GM12878 (cell line): ENCODE data around the gene TSSC4. TPM values are rescaled to one million over a fixed set of nuclear protein-coding genes. Genes with fewer than 3 reads are reported as not detected.

ENCODE experiments used
- ATAC-seq: fragments of 200-7000 bp; cut with Tn5 transposase; 3 replicates; pipeline ENCODE4 v1.9.1; 2020; ENCODE audit warnings: mild to moderate bottlenecking, moderate library complexity
- BruUV-seq: library from RNA; stranded (reverse); fragments of 400-500 nt; replicated peaks from 2 replicates; lab custom pipeline; 2021; lab: Mats Ljungman, UMichigan
- CTCF ChIA-PET: fragments of 300-600 bp; sonication (Branson Sonifier 250); formaldehyde crosslinking; extraction: SDS; loops from one replicate; lab custom pipeline; 2021; ENCODE audit warnings: inconsistent platforms; lab: Yijun Ruan, JAX
- POLR2A ChIA-PET: fragments of 350-600 bp; formaldehyde crosslinking; extraction: SDS; loops from one replicate; lab custom pipeline; 2021; ENCODE audit warnings: inconsistent platforms; lab: Charles Lee
- RAD21 ChIA-PET: fragments of 300-600 bp; sonication (Branson Sonifier 250); formaldehyde crosslinking; loops from one replicate; lab custom pipeline; 2023; ENCODE audit warnings: antibody characterized with exemption; ENCODE audit not compliant: unreplicated experiment; lab: Charles Lee
- SMC1A ChIA-PET: fragments of 300-600 bp; sonication (Branson Sonifier 250); formaldehyde crosslinking; loops from one replicate; lab custom pipeline; 2023; ENCODE audit not compliant: unreplicated experiment, uncharacterized antibody; lab: Charles Lee
- DNase-seq: peaks from one replicate; pipeline ENCODE4 v3.0.0-alpha.2; 2011; ENCODE audit warnings: low read depth, low spot score
- FAIRE-seq: peaks from 3 replicates; lab custom pipeline; 2011; peaks lifted over from hg19 to GRCh38; lab: Jason Lieb, UNC
- H2AFZ ChIP-seq: 2 replicates; pipeline ENCODE4 v1.6.0; 2011; ENCODE audit warnings: low read depth, low read length, control low read depth; ENCODE audit not compliant: control insufficient read depth
- H3K27ac ChIP-seq: 2 replicates; pipeline ENCODE4 v1.5.1; 2011; ENCODE audit warnings: control low read depth; ENCODE audit not compliant: control insufficient read depth, insufficient read depth
- H3K27me3 ChIP-seq, 2 experiments: replicated peaks in 1 of 2; 2 replicates each; pipeline versions ENCODE4 v1.6.0 to v1.6.1; 2011; ENCODE audit warnings: low read length in 1 of 2; ENCODE audit not compliant: control insufficient read depth in 2 of 2, insufficient read depth in 2 of 2
- H3K36me3 ChIP-seq, 2 experiments: 2 replicates each; pipeline ENCODE4 v1.5.1; 2011; ENCODE audit warnings: low read length in 1 of 2; ENCODE audit not compliant: control insufficient read depth in 2 of 2, insufficient read depth in 2 of 2
- H3K4me1 ChIP-seq: 2 replicates; pipeline ENCODE4 v1.6.1; 2011; ENCODE audit warnings: mild to moderate bottlenecking, low read length, moderate library complexity, mixed read lengths; ENCODE audit not compliant: control insufficient read depth, insufficient read depth
- H3K4me2 ChIP-seq: 2 replicates; pipeline ENCODE4 v1.6.0; 2011; ENCODE audit warnings: control low read depth; ENCODE audit not compliant: control insufficient read depth, insufficient read depth
- H3K4me3 ChIP-seq: fragments of 200-600 bp; sonication (generic); 2 replicates; pipeline ENCODE4 v1.5.1; 2016
- H3K79me2 ChIP-seq: 2 replicates; pipeline ENCODE4 v1.6.0; 2011; ENCODE audit warnings: low read length; ENCODE audit not compliant: control insufficient read depth, insufficient read depth
- H3K9ac ChIP-seq: 2 replicates; pipeline ENCODE4 v1.8.0; 2011; ENCODE audit warnings: low read length, control low read depth, mixed read lengths; ENCODE audit not compliant: control insufficient read depth, insufficient read depth
- H3K9me3 ChIP-seq: replicated peaks from 3 replicates; pipeline ENCODE4 v1.5.1; 2011; ENCODE audit warnings: mild to moderate bottlenecking, low read length; ENCODE audit not compliant: control insufficient read depth, insufficient read depth
- H4K20me1 ChIP-seq: 2 replicates; pipeline ENCODE4 v1.6.0; 2011; ENCODE audit not compliant: control insufficient read depth, insufficient read depth
- BCLAF1 ChIP-seq: fragments of 450-650 bp; IDR thresholded peaks from 2 replicates; pipeline ENCODE4 v1.6.1; 2017; ENCODE audit warnings: antibody characterized with exemption, mild to moderate bottlenecking, moderate library complexity
- CREB1 ChIP-seq: IDR thresholded peaks from 2 replicates; pipeline ENCODE4 v1.6.1; 2012; ENCODE audit warnings: low read depth, mild to moderate bottlenecking, inconsistent platforms
- ESRRA ChIP-seq: IDR thresholded peaks from 2 replicates; pipeline ENCODE4 v1.6.1; 2012; ENCODE audit warnings: mild to moderate bottlenecking, low read length, improper control_type of control experiment
- MLLT1 ChIP-seq: fragments of 450-650 bp; IDR thresholded peaks from 2 replicates; pipeline ENCODE4 v1.6.1; 2016; ENCODE audit warnings: mild to moderate bottlenecking
- MTA2 ChIP-seq: fragments of 450-650 bp; IDR thresholded peaks from 2 replicates; pipeline ENCODE4 v1.6.1; 2016; ENCODE audit warnings: low read depth, mild to moderate bottlenecking, moderate library complexity
- RCOR1 ChIP-seq: conservative IDR thresholded peaks from 2 replicates; pipeline ENCODE4 v1.6.1; 2012; ENCODE audit warnings: low read depth, low read length, improper control_type of control experiment
- RELA ChIP-seq: fragments of 450-650 bp; IDR thresholded peaks from 2 replicates; pipeline ENCODE4 v1.8.0; 2014; ENCODE audit warnings: borderline replicate concordance; ENCODE audit not compliant: partially characterized antibody
- RELB ChIP-seq: fragments of 450-650 bp; IDR thresholded peaks from 2 replicates; pipeline ENCODE4 v1.6.1; 2017; ENCODE audit warnings: low read depth, mild to moderate bottlenecking, moderate library complexity
- ZNF687 ChIP-seq: fragments of 450-650 bp; IDR thresholded peaks from 2 replicates; pipeline ENCODE4 v1.6.1; 2017; ENCODE audit warnings: mild to moderate bottlenecking, moderate library complexity
- ZSCAN29 ChIP-seq: fragments of 450-650 bp; IDR thresholded peaks from 2 replicates; pipeline ENCODE4 v1.6.1; 2017; ENCODE audit warnings: mild to moderate bottlenecking, moderate library complexity
- WGBS: methylation state at CpG from one replicate; pipeline ENCODE4 v1.1.6; 2016; ENCODE audit warnings: low lambda C conversion rate; ENCODE audit not compliant: insufficient replicate concordance, insufficient coverage; ENCODE audit errors: missing lambda C conversion rate; 5-methylcytosine and 5-hydroxymethylcytosine counted together
- in situ Hi-C: fragments of 300-500 bp; cut with MboI; formaldehyde crosslinking; loops from 9 replicates; pipeline ENCODE4 v1.14.3; 2018; ENCODE audit warnings: mixed read lengths
- intact Hi-C: fragments of 100-400 bp; cut with micrococcal nuclease; formaldehyde crosslinking; loops from one replicate; pipeline ENCODE4 v1.14.2; 2022; ENCODE audit not compliant: unreplicated experiment
- polyA plus RNA-seq, 11 experiments: library from polyadenylated mRNA; depleted of rRNA in 4 of 11; unstranded in 6 of 11; stranded (reverse) in 5 of 11; fragments of >200 nt; fragmentation: Nextera tagmentation in 4 of 11; fragmentation: Illumina TruSeq in 1 of 11; extraction: Ambion mirVana in 4 of 11; extraction: Trizol in 1 of 11; gene quantifications; 1 replicate in 1 of 11; 2 replicates in 10 of 11; pipeline versions ENCODE4 v1.2.1 to v1.2.3, GENCODE V29; 2011 to 2016; ENCODE audit warnings: inconsistent platforms in 2 of 11, missing spikeins in 2 of 11, low read depth in 1 of 11
- total RNA-seq, 4 experiments: library from RNA; depleted of rRNA in 3 of 4; stranded (reverse); fragments of >200 nt in 3 of 4; fragmentation: Illumina TruSeq in 1 of 4; extraction: Trizol in 1 of 4; gene quantifications; 2 replicates each; pipeline versions ENCODE4 v1.2.1 to v1.2.3, GENCODE V29; 2013 to 2021

TSSC4 gene
- total and polyA plus RNA-seq, 10 of the 15 experiments (the other 5 are each of a cell fraction or from before 2014, with no cell fraction given): 0.69 to 70.1 (median 25.7) TPM

- no peak overlapping the region for H3K27ac ChIP-seq
- no peak overlapping the region for H2AFZ ChIP-seq
- 4% methylated on average over 15 of the region's 15 CpGs for WGBS
- H3K4me1 ChIP-seq: no peaks in the 10 kb centered on the region
- intact Hi-C loops (loop anchor here (2.0 kb wide), 1 partner anchor 20 kb away; no protein-coding TSS in a partner anchor), in situ Hi-C loops (no loop called here)
- H3K27me3 ChIP-seq: peaks cover 2 to 7% of the 10 kb centered on the region in 2 experiments; a peak in 3 of 4 replicates
- H3K9ac ChIP-seq: no peak overlapping the region
- ChIA-PET RAD21 (no interaction called here), CTCF (interaction anchor here (0.6 kb wide), 1 partner anchor 441 kb away, joined by 3 read pairs; no protein-coding TSS in a partner anchor), SMC1A (no interaction called here), POLR2A (no interaction called here)
- no peak for FAIRE-seq
- no peaks in the 10 kb centered on the region for H3K36me3 ChIP-seq
- no TSS peak for BruUV-seq
- no peak for DNase-seq
- TF ChIP-seq ESRRA: no peak
- TF ChIP-seq ZSCAN29: no peak
- TF ChIP-seq ZNF687: no peak
- TF ChIP-seq CREB1: no peak
- TF ChIP-seq MTA2: no peak
- no peak for TF ChIP-seq RCOR1
- no peak for TF ChIP-seq RELA
- no peak for TF ChIP-seq MLLT1
- no peak for TF ChIP-seq RELB
- TF ChIP-seq BCLAF1: no peak
- H3K4me2 ChIP-seq: no peak overlapping the region
- no peak for ATAC-seq
- H3K79me2 ChIP-seq: no peaks in the 10 kb centered on the region
- no peaks in the 10 kb centered on the region for H4K20me1 ChIP-seq
- no peaks in the 10 kb centered on the region for H3K9me3 ChIP-seq
- no peak overlapping the region for H3K4me3 ChIP-seq
Observed at GRCh38 chr11:2446590-2447252, 46.2 kb downstream of the TSSC4 start.
